ENCODE results near the gene FAM3C.

- TF ChIP-seq CTCF (IDR thresholded peaks at IDR 0.05; ENCODE audit: low read depth, low read length, poor library complexity, severe bottlenecking) (no peak), EZH2phosphoT487 (IDR thresholded peaks at IDR 0.05; ENCODE audit: borderline replicate concordance, low read length) (no peak)
These were observed 24.2 kb downstream of the FAM3C start for GRCh38 chr7:121371883-121372282.

Measured in DOHH2 (cell line).